Thyroid gland (tissue), 4 donors: ENCODE measurements around the gene MMP24.

Source experiments
- CTCF ChIP-seq, 6 experiments: fragments of 200-600 bp in 3 of 6; fragments of 450-650 bp in 3 of 6; sonication (generic) in 3 of 6; IDR thresholded peaks; one replicate each; pipeline ENCODE4 v1.5.1; 2016 to 2019; ENCODE audit warnings: antibody characterized with exemption in 6 of 6, mild to moderate bottlenecking in 2 of 6, inconsistent platforms in 1 of 6, moderate library complexity in 1 of 6
- POLR2A ChIP-seq, 2 donors: fragments of 450-650 bp; IDR thresholded peaks; one replicate each; pipeline ENCODE4 v1.6.1; 2017; ENCODE audit warnings: antibody characterized with exemption in 2 of 2, mild to moderate bottlenecking in 2 of 2, moderate library complexity in 1 of 2

GRCh38 chr20:35224536-35224935 is 2.0 kb upstream of the MMP24 start:
- TF ChIP-seq CTCF (IDR thresholded peaks at IDR 0.05), result no peak
- TF ChIP-seq POLR2A (IDR thresholded peaks at IDR 0.05), result no peak
